HuH-7 (cell line): ENCODE measurements around the gene EI24.

ENCODE experiments used
- DNase-seq: peaks from one replicate; pipeline ENCODE4 v3.0.0; 2011; ENCODE audit warnings: low spot score

The EI24 gene

DNA sequence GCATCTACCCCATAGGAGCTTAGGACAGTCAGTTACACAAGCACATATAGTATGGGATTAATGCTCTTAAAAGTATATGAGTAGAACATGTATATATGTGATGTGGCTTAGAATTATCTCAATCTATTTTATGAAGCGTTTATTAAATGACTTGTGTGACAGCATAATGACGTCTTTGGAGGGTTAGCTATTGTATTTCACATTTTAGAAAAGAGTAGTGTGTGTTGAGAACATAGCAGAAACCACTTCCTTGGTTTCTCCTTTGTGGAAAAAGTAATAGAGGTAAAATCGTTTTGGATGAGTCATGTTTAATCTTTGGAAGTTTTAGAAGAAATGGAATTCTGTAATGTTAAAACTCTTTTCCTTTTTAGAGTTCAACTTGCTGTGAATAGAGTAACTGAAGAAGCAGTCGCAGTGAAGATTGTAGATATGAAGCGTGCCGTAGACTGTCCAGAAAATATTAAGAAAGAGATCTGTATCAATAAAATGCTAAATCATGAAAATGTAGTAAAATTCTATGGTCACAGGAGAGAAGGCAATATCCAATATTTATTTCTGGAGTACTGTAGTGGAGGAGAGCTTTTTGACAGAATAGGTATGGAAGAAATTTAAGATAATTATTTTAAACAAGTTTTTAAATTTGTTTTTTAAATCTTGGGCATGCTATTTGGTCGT is 58.1 kb downstream of the EI24 start:
- DNase-seq, result no peak
